Activated CD4-positive, alpha-beta memory T cell treated with anti-CD3 and anti-CD28 coated beads for 36 hours (primary cell): Measurements from ENCODE around the gene TMSB10. TPM values are rescaled to one million over a fixed set of nuclear protein-coding genes. Genes with fewer than 3 reads are reported as not detected.

ENCODE experiments used
- CTCF ChIA-PET: fragments of 350-600 bp; sonication (Branson Sonifier 250); formaldehyde crosslinking; loops from one replicate; lab custom pipeline; 2021; ENCODE audit warnings: antibody characterized with exemption, inconsistent platforms; lab: Charles Lee
- POLR2A ChIA-PET: fragments of 350-600 bp; sonication (Branson Sonifier 250); formaldehyde crosslinking; loops from one replicate; lab custom pipeline; 2021; ENCODE audit warnings: antibody characterized with exemption; lab: Charles Lee
- DNase-seq: peaks from one replicate; pipeline ENCODE4 v3.0.0-alpha.2; 2020
- H3K27ac Mint-ChIP-seq: one replicate; pipeline ENCODE4 v1.8.0; 2021; ENCODE audit warnings: mixed read lengths
- H3K27me3 Mint-ChIP-seq: one replicate; pipeline ENCODE4 v1.8.0; 2021; ENCODE audit warnings: mixed read lengths
- H3K36me3 Mint-ChIP-seq: one replicate; pipeline ENCODE4 v1.8.0; 2021; ENCODE audit warnings: mixed read lengths
- H3K4me1 Mint-ChIP-seq: one replicate; pipeline ENCODE4 v1.8.0; 2021; ENCODE audit warnings: low read depth, mixed read lengths
- H3K4me3 Mint-ChIP-seq: one replicate; pipeline ENCODE4 v1.8.0; 2021; ENCODE audit warnings: mild to moderate bottlenecking, mixed read lengths
- H3K9me3 Mint-ChIP-seq: one replicate; pipeline ENCODE4 v1.8.0; 2021; ENCODE audit warnings: mixed read lengths
- intact Hi-C: fragments of 100-400 bp; cut with micrococcal nuclease; formaldehyde crosslinking; loops from one replicate; pipeline ENCODE4 v1.15.1; 2023
- total RNA-seq, 2 experiments: library from RNA; stranded (reverse); gene quantifications; one replicate each; pipeline ENCODE4 v1.2.3, GENCODE V29; 2021

TMSB10 gene
- total RNA-seq, 2 experiments from 2014 or later = 2,535 to 2,567 TPM

DNA sequence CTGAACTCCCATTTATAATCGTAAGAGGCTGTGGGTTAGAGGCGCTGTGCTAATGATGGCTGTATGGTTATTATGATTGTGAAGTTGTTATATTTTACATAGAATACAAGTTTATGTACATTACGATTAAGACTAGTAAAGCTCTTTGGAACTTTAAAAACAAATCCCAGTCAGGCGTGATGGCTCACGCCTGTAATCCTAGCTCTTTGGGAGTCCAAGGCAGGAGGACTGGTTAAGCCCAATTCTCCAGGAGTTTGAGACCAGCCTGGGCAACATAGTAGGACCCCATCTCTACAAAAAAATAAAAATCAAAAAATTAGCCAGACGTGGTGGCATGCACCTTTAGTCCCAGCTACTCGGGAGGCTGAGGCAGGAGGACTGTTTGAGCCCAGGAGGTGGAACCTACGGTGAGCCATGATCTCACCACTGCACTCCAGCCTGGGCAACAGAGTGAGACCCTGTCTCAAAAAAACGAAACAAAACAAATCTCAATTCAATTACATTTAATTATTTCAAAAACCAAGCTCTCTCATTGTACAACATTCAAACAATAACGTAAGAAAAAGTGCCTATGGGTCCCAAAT is 41.6 kb downstream of the TMSB10 start:
- no peak for DNase-seq
- Mint-ChIP-seq H3K9me3 (no peaks in the 10 kb centered on the region), H3K36me3 (no peaks in the 10 kb centered on the region), H3K4me3 (peak overlapping the region; percentile 51), H3K27ac (peak overlapping the region; percentile 93), H3K4me1 (peaks cover 42% of the 10 kb centered on the region), H3K27me3 (no peaks in the 10 kb centered on the region)
- intact Hi-C loops = no loop called here
- ChIA-PET POLR2A (interaction anchor here (0.6 to 3.8 kb wide), 12 partner anchors 9 to 106 kb away, joined by 3 to 43 read pairs (median 6); partner anchors contain the start of genes KCMF1 and TMSB10), CTCF (interaction anchor here (0.6 to 12.6 kb wide), 11 partner anchors 9 to 353 kb away, joined by 3 to 181 read pairs (median 4); partner anchors contain the start of gene KCMF1)

DNA sequence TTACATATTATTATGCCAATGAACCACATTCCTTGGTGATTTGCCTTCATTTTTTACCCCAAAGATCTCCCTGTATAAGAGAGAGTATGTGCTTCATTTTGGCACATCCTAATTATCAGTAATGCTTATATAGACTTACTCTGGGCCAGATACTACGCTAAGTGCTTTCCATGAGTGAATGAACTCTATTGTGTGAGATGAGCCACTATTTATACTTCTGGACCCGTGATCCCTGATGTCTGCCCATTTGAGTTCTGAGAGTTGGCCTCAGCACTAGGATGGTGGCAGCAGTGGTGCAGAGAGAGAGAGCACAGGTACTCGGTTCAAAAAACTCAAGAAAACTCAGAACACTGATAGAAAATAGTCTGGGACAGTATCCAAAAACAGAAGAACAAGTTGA is 48.1 kb downstream of the TMSB10 start:
- DNase-seq = no peak
- no peak overlapping the region for H3K27ac Mint-ChIP-seq
- CTCF ChIA-PET = interaction anchor here (1.3 to 2.3 kb wide), 2 partner anchors 16 to 28 kb away, joined by 3 to 8 read pairs; no protein-coding TSS in a partner anchor
- POLR2A ChIA-PET = interaction anchor here (1.1 kb wide), 1 partner anchor 14 kb away, joined by 3 read pairs; no protein-coding TSS in a partner anchor
- no peaks in the 10 kb centered on the region for H3K9me3 Mint-ChIP-seq
- no peak overlapping the region for H3K4me3 Mint-ChIP-seq
- intact Hi-C loops = no loop called here
- no peaks in the 10 kb centered on the region for H3K27me3 Mint-ChIP-seq
- peaks cover 6% of the 10 kb centered on the region for H3K4me1 Mint-ChIP-seq
- peaks cover 2% of the 10 kb centered on the region for H3K36me3 Mint-ChIP-seq

- Mint-ChIP-seq H3K4me1 (peaks cover 12% of the 10 kb centered on the region), H3K9me3 (no peaks in the 10 kb centered on the region), H3K27me3 (no peaks in the 10 kb centered on the region), H3K27ac (no peak overlapping the region), H3K4me3 (no peak overlapping the region), H3K36me3 (peaks cover 2% of the 10 kb centered on the region)
- CTCF ChIA-PET = interaction anchor here (1.3 to 2.3 kb wide), 2 partner anchors 15 to 28 kb away, joined by 3 to 8 read pairs; no protein-coding TSS in a partner anchor
- no peak for DNase-seq
- intact Hi-C loops = no loop called here
- POLR2A ChIA-PET = interaction anchor here (1.1 kb wide), 1 partner anchor 15 kb away, joined by 3 read pairs; no protein-coding TSS in a partner anchor
These were observed 48.9 kb downstream of the TMSB10 start for GRCh38 chr2:84954329-84954728.

Other genes starting within 250 kb of the TMSB10 start
- gene TRABD2A, start 24.6 kb upstream of the TMSB10 start, total RNA-seq = 10 to 100 TPM; 29.6 to 30.1 TPM
- 10 to 100 TPM; 90.5 to 94.1 TPM for gene KCMF1, start 65.5 kb downstream of the TMSB10 start, total RNA-seq
- under 1 TPM in 1 of 2 experiments, not detected in 1; 0.07 TPM for gene TCF7L1, start 227.7 kb downstream of the TMSB10 start, total RNA-seq